ENCODE data around the gene NEK6. TPM values are rescaled to one million over a fixed set of nuclear protein-coding genes. Genes with fewer than 3 reads are reported as not detected.

Gene NEK6
- total and polyA plus RNA-seq, 10 of the 15 experiments (the other 5 are each of a cell fraction or from before 2014, with no cell fraction given) = 31.3 to 161 (median 89.2) TPM

GRCh38 chr9:124290743-124291554 is 33.2 kb downstream of the NEK6 start:
- peaks cover 99% of the 10 kb centered on the region for H3K4me1 ChIP-seq (ENCODE audit: control insufficient read depth, insufficient read depth, low read length)
- peak overlapping the region; percentile 56; the same call in 1 of the 2 replicates for H3K4me3 ChIP-seq
- ChIA-PET SMC1A (ENCODE audit: uncharacterized antibody, unreplicated experiment) (interaction anchor here (0.6 to 9.9 kb wide), 18 partner anchors 14 to 331 kb away, joined by 3 to 132 read pairs (median 8); partner anchors contain the start of gene NEK6), POLR2A (interaction anchor here (0.7 to 5.4 kb wide), 13 partner anchors 11 to 154 kb away, joined by 3 to 45 read pairs (median 5); no protein-coding TSS in a partner anchor), RAD21 (ENCODE audit: unreplicated experiment) (interaction anchor here (0.8 to 5.1 kb wide), 16 partner anchors 14 to 169 kb away, joined by 3 to 74 read pairs (median 8); partner anchors contain the start of gene NEK6), CTCF (interaction anchor here (0.7 to 5.0 kb wide), 19 partner anchors 24 to 168 kb away, joined by 3 to 42 read pairs (median 5); partner anchors contain the start of gene NEK6)
- H4K20me1 ChIP-seq (ENCODE audit: control insufficient read depth, insufficient read depth) = peaks cover under 1% of the 10 kb centered on the region
- DNase-seq (ENCODE audit: low read depth, low spot score) (no peak), FAIRE-seq (no peak), ATAC-seq (peak; percentile 9; the same call in 2 of the 3 replicates)
- peaks cover 99% of the 10 kb centered on the region for H3K79me2 ChIP-seq (ENCODE audit: control insufficient read depth, insufficient read depth, low read length)
- in situ Hi-C loops (cut with MboI) = loop anchor here (25.0 kb wide), 1 partner anchor 154 kb away; no protein-coding TSS in a partner anchor
- WGBS (ENCODE audit: insufficient coverage, insufficient replicate concordance, low lambda C conversion rate, missing lambda C conversion rate) = 27% methylated on average over 22 of the region's 22 CpGs
- no peaks in the 10 kb centered on the region for H3K27me3 ChIP-seq (replicated peaks in 1 of 2; ENCODE audit: control insufficient read depth in 2 of 2, insufficient read depth in 2 of 2, low read length in 1 of 2)
- peaks cover 21 to 30% of the 10 kb centered on the region in 2 experiments for H3K36me3 ChIP-seq (ENCODE audit: control insufficient read depth in 2 of 2, insufficient read depth in 2 of 2, low read length in 1 of 2)
- H2AFZ ChIP-seq (ENCODE audit: control insufficient read depth, low read depth, low read length) = no peak overlapping the region
- H3K9ac ChIP-seq (ENCODE audit: control insufficient read depth, insufficient read depth, low read length) = peak overlapping the region; percentile 49
- intact Hi-C loops (cut with micrococcal nuclease; ENCODE audit: unreplicated experiment) = loop anchor here (1.0 to 2.0 kb wide), 4 partner anchors 26 to 164 kb away; no protein-coding TSS in a partner anchor
- peak overlapping the region; percentile 91 for H3K27ac ChIP-seq (ENCODE audit: control insufficient read depth, insufficient read depth)
- H3K9me3 ChIP-seq (replicated peaks; ENCODE audit: control insufficient read depth, insufficient read depth, low read length) = no peaks in the 10 kb centered on the region
- peak overlapping the region; percentile 77 for H3K4me2 ChIP-seq (ENCODE audit: control insufficient read depth, insufficient read depth)
- TSS peak; percentile 87 for BruUV-seq (replicated peaks)
- TF ChIP-seq, protein P1, sequence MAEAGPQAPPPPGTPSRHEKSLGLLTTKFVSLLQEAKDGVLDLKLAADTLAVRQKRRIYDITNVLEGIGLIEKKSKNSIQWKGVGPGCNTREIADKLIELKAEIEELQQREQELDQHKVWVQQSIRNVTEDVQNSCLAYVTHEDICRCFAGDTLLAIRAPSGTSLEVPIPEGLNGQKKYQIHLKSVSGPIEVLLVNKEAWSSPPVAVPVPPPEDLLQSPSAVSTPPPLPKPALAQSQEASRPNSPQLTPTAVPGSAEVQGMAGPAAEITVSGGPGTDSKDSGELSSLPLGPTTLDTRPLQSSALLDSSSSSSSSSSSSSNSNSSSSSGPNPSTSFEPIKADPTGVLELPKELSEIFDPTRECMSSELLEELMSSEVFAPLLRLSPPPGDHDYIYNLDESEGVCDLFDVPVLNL (IDR thresholded peaks at IDR 0.05; ENCODE audit: low read depth, low read length) = no peak
- TF ChIP-seq RB1 (IDR thresholded peaks at IDR 0.05; ENCODE audit: borderline replicate concordance) (no peak; the same call in 1 of the 2 replicates), ZNF24 (IDR thresholded peaks at IDR 0.05) (no peak), ZBED1 (IDR thresholded peaks at IDR 0.05; ENCODE audit: borderline replicate concordance) (no peak), YBX1 (IDR thresholded peaks at IDR 0.05) (no peak), TBL1XR1 (IDR thresholded peaks at IDR 0.05; ENCODE audit: low read depth, low read length) (0 out of 2 replicates have a peak, but pooled peaks have one; percentile 6), GATAD2B (conservative IDR thresholded peaks at IDR 0.05; ENCODE audit: low read depth) (no peak), ZNF207 (IDR thresholded peaks at IDR 0.05; ENCODE audit: borderline replicate concordance) (no peak), CBX5 (IDR thresholded peaks at IDR 0.05; ENCODE audit: low read depth) (no peak), EED (IDR thresholded peaks at IDR 0.05; ENCODE audit: low read depth) (peak; percentile 71), KAT2A (conservative IDR thresholded peaks at IDR 0.05; ENCODE audit: control insufficient read depth, low read depth, low read length) (no peak), PAX5 (IDR thresholded peaks at IDR 0.05; ENCODE audit: borderline replicate concordance, low read depth, low read length) (no peak), LARP7 (IDR thresholded peaks at IDR 0.05) (0 out of 2 replicates have a peak, but pooled peaks have one; percentile 9), PBX3 (IDR thresholded peaks at IDR 0.05; ENCODE audit: insufficient replicate concordance, low read depth, low read length) (no peak), KDM1A (IDR thresholded peaks at IDR 0.05; ENCODE audit: borderline replicate concordance) (no peak), NR2C1 (IDR thresholded peaks at IDR 0.05) (no peak), SMC3 (IDR thresholded peaks at IDR 0.05; ENCODE audit: borderline replicate concordance, low read length) (no peak), SUZ12 (IDR thresholded peaks at IDR 0.05; ENCODE audit: unreplicated experiment) (no peak), RAD51 (IDR thresholded peaks at IDR 0.05) (0 out of 2 replicates have a peak, but pooled peaks have one; percentile 11), MEF2A (IDR thresholded peaks at IDR 0.05; ENCODE audit: insufficient read depth, low read depth, low read length) (no peak)

Data from GM12878 (cell line).